Common myeloid progenitor, CD34-positive (primary cell): ENCODE measurements around the gene GPR26.

Experiments
- CTCF ChIA-PET: fragments of 350-600 bp; sonication (Branson Sonifier 250); formaldehyde crosslinking; loops from one replicate; lab custom pipeline; 2021; ENCODE audit warnings: antibody characterized with exemption; lab: Charles Lee
- POLR2A ChIA-PET: fragments of 350-600 bp; sonication (Branson Sonifier 250); formaldehyde crosslinking; loops from one replicate; lab custom pipeline; 2021; ENCODE audit warnings: antibody characterized with exemption; lab: Charles Lee
- DNase-seq, 3 donors: peaks; one replicate each; pipeline versions ENCODE4 v3.0.0 to v3.0.0-alpha.2; 2013
- H3K27ac ChIP-seq, 2 experiments: 1 replicate in 1 of 2; 2 replicates in 1 of 2; pipeline ENCODE4 v1.7.0; 2013; ENCODE audit warnings: inconsistent platforms in 2 of 2, low read length in 2 of 2, mild to moderate bottlenecking in 2 of 2, low read depth in 1 of 2, moderate library complexity in 1 of 2; ENCODE audit not compliant: severe bottlenecking in 2 of 2, insufficient read depth in 1 of 2, poor library complexity in 1 of 2
- H3K27me3 ChIP-seq, 5 experiments: replicated peaks in 2 of 5; 1 replicate in 3 of 5; 2 replicates in 2 of 5; pipeline versions ENCODE4 v1.6.1 to v1.7.0; 2013; ENCODE audit warnings: low read length in 4 of 5, mild to moderate bottlenecking in 2 of 5, moderate library complexity in 2 of 5, inconsistent platforms in 1 of 5; ENCODE audit not compliant: insufficient read depth in 5 of 5, control insufficient read depth in 4 of 5
- H3K36me3 ChIP-seq, 4 experiments: 1 replicate in 2 of 4; 2 replicates in 2 of 4; pipeline versions ENCODE4 v1.6.1 to v1.7.0; 2013; ENCODE audit warnings: low read length in 3 of 4, control low read depth in 1 of 4, mild to moderate bottlenecking in 1 of 4; ENCODE audit not compliant: control insufficient read depth in 4 of 4, insufficient read depth in 4 of 4
- H3K4me1 ChIP-seq, 4 experiments: 1 replicate in 3 of 4; 2 replicates in 1 of 4; pipeline versions ENCODE4 v1.6.1 to v1.7.1; 2013; ENCODE audit warnings: low read length in 3 of 4, mild to moderate bottlenecking in 3 of 4, control low read depth in 1 of 4, inconsistent platforms in 1 of 4, moderate library complexity in 1 of 4; ENCODE audit not compliant: control insufficient read depth in 4 of 4, insufficient read depth in 4 of 4; ENCODE audit errors: control extremely low read depth in 1 of 4
- H3K4me3 ChIP-seq, 7 experiments: 1 replicate in 4 of 7; 2 replicates in 3 of 7; pipeline versions ENCODE4 v1.5.1 to v1.7.0; 2013; ENCODE audit warnings: mild to moderate bottlenecking in 7 of 7, low read length in 6 of 7, moderate library complexity in 6 of 7, inconsistent platforms in 2 of 7, low read depth in 2 of 7, control low read depth in 1 of 7; ENCODE audit not compliant: insufficient read depth in 4 of 7, control insufficient read depth in 1 of 7; ENCODE audit errors: extremely low read depth in 1 of 7
- H3K9me3 ChIP-seq, 5 experiments: 1 replicate in 4 of 5; 2 replicates in 1 of 5; pipeline versions ENCODE4 v1.6.1 to v1.7.1; 2013; ENCODE audit warnings: low read length in 4 of 5, mild to moderate bottlenecking in 2 of 5, inconsistent platforms in 1 of 5, low read depth in 1 of 5, moderate library complexity in 1 of 5; ENCODE audit not compliant: control insufficient read depth in 4 of 5, insufficient read depth in 2 of 5; ENCODE audit errors: control extremely low read depth in 1 of 5
- WGBS: methylation state at CpG from one replicate; pipeline ENCODE4 v1.1.5; 2013; ENCODE audit not compliant: insufficient coverage; 5-methylcytosine and 5-hydroxymethylcytosine counted together

The GPR26 gene

DNA sequence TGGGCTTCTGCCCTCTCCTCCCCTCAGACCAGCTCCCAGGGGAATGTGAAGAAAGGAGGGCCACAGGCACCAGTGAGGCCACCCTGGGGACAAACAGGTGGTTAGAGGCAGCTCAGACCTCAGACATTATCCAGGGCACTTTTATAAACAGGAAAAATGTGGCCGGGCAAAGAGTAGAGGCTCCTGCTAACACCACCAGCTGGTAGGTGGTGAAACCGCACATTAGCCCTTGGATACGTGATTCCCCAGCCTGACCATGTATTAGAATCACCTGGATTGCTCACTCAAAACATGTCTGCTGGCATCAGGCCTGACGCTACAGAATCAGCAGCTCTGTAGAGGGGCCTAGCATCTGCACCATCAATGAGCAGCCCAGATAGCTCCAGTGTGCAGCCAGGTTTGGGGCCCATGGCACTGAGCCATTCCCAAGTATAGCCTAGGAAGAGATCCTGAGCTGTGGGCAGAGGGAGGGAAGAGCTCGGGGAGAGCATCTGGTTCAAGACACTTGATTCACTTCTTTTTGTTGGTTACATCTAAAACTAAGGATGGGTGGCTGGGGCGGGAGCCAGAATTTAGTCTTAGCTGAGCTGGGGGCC, 37.1 kb downstream of the GPR26 start:
- POLR2A ChIA-PET, result no interaction called here
- 80% methylated on average over 6 of the region's 6 CpGs for WGBS
- CTCF ChIA-PET, result no interaction called here

GRCh38 chr10:123704076-123704475, 37.9 kb downstream of the GPR26 start:
- ChIA-PET CTCF (no interaction called here), POLR2A (no interaction called here)
- Histone ChIP-seq H3K27me3 (peaks cover 0 to 10% (median 2%) of the 10 kb centered on the region in 5 experiments), H3K4me1 (no peaks in the 10 kb centered on the region), H3K9me3 (no peaks in the 10 kb centered on the region), H3K27ac (no peak overlapping the region), H3K4me3 (no peak overlapping the region), H3K36me3 (no peaks in the 10 kb centered on the region)
- WGBS, result 96% methylated on average over 6 of the region's 8 CpGs
- DNase-seq, result no peak

More for the DNA sequence above, 37.1 kb downstream of the GPR26 start:
- no peak overlapping the region for H3K4me3 ChIP-seq
- no peaks in the 10 kb centered on the region for H3K9me3 ChIP-seq
- H3K36me3 ChIP-seq, result no peaks in the 10 kb centered on the region
- peaks cover 0 to 10% (median 2%) of the 10 kb centered on the region in 5 experiments for H3K27me3 ChIP-seq
- no peak overlapping the region for H3K27ac ChIP-seq
- DNase-seq, result no peak
- H3K4me1 ChIP-seq, result no peaks in the 10 kb centered on the region

GRCh38 chr10:123704812-123705211, 38.7 kb downstream of the GPR26 start:
- peaks cover 0 to 11% (median 2%) of the 10 kb centered on the region in 5 experiments for H3K27me3 ChIP-seq
- no peaks in the 10 kb centered on the region for H3K9me3 ChIP-seq
- DNase-seq, result no peak
- WGBS, result 6% methylated on average over 5 of the region's 6 CpGs
- no peak overlapping the region for H3K27ac ChIP-seq
- no peaks in the 10 kb centered on the region for H3K36me3 ChIP-seq
- POLR2A ChIA-PET, result no interaction called here
- CTCF ChIA-PET, result no interaction called here
- H3K4me3 ChIP-seq, result no peak overlapping the region
- no peaks in the 10 kb centered on the region for H3K4me1 ChIP-seq

DNA sequence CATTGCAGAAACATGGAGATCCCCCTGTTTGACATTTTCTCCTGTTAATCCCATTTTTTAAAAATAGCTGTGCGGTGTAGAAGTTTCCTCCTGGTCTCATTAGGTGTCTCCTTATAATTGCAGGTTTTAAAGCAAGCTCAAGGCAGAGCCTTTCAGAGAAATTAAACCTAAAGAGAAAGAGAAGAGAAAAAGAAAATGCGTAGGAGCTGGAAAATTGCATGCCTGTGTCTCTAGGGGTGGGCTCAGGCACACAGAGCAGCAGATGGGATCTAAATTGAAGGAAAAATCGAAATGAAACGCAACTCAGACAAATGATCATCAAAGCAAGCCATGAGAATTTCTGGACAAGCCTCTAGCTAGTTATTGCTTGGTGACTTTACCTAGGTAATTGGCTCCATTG, 40.1 kb downstream of the GPR26 start:
- ChIA-PET POLR2A (no interaction called here), CTCF (no interaction called here)
- no peaks in the 10 kb centered on the region for H3K4me1 ChIP-seq
- WGBS, result 90% methylated on average over 2 of the region's 4 CpGs
- no peak for DNase-seq
- no peaks in the 10 kb centered on the region for H3K36me3 ChIP-seq
- peaks cover 0 to 13% (median 2%) of the 10 kb centered on the region in 5 experiments for H3K27me3 ChIP-seq
- H3K9me3 ChIP-seq, result no peaks in the 10 kb centered on the region
- no peak overlapping the region for H3K27ac ChIP-seq
- no peak overlapping the region for H3K4me3 ChIP-seq

- 78% methylated on average over 2 of the region's 2 CpGs for WGBS
- no peak for DNase-seq
Measured at GRCh38 chr10:123715546-123715945, 49.4 kb downstream of the GPR26 start.

GRCh38 chr10:123717336-123717735, 51.2 kb downstream of the GPR26 start:
- no peak for DNase-seq
- peaks cover 0 to 7% (median 0%) of the 10 kb centered on the region in 5 experiments for H3K9me3 ChIP-seq
- H3K4me3 ChIP-seq, result no peak overlapping the region
- no peaks in the 10 kb centered on the region for H3K4me1 ChIP-seq
- H3K36me3 ChIP-seq, result no peaks in the 10 kb centered on the region
- CTCF ChIA-PET, result interaction anchor here (1.7 kb wide), 1 partner anchor 9 kb away, joined by 3 read pairs; no protein-coding TSS in a partner anchor
- H3K27me3 ChIP-seq, result peaks cover 0 to 5% (median 0%) of the 10 kb centered on the region in 5 experiments
- WGBS, result no CpG with 5 or more reads among the region's 4 CpGs
- H3K27ac ChIP-seq, result no peak overlapping the region
- POLR2A ChIA-PET, result no interaction called here

More at GRCh38 chr10:123715546-123715945, 49.4 kb downstream of the GPR26 start:
- Histone ChIP-seq H3K27ac (no peak overlapping the region), H3K9me3 (peaks cover 0 to 7% (median 0%) of the 10 kb centered on the region in 5 experiments), H3K4me3 (no peak overlapping the region), H3K4me1 (no peaks in the 10 kb centered on the region), H3K36me3 (no peaks in the 10 kb centered on the region), H3K27me3 (peaks cover 0 to 5% (median 0%) of the 10 kb centered on the region in 5 experiments)
- ChIA-PET CTCF (interaction anchor here (1.3 kb wide), 1 partner anchor 36 kb away, joined by 3 read pairs; no protein-coding TSS in a partner anchor), POLR2A (no interaction called here)

DNA sequence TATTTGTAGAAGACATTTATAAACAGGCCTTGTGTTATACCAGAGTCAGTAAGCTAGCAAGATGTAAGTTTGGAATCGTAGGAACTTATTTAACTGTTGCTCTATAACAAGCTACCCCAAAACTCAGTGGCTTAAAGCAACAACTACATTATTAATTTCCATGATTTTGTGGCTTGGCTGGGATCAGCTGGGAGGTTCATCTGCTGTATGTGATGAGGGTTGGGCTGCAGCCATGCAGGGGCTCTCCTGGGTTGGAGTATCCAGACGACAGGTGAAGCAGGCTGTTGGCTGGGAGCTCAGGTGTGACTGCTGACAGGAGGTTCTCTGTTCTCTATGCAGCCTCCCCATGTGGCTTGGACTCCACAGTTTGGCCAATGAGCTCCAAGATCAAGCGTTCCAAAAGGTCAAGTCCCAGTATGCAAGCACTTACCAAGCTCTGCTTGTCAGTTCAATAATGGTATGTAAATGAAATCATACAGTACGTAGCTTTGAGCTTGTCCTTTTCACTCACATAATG, 52.4 kb downstream of the GPR26 start:
- no peaks in the 10 kb centered on the region for H3K4me1 ChIP-seq
- no peak for DNase-seq
- peaks cover 0 to 7% (median 0%) of the 10 kb centered on the region in 5 experiments for H3K9me3 ChIP-seq
- no peak overlapping the region for H3K4me3 ChIP-seq
- peaks cover 0 to 3% (median 0%) of the 10 kb centered on the region in 5 experiments for H3K27me3 ChIP-seq
- CTCF ChIA-PET, result no interaction called here
- POLR2A ChIA-PET, result no interaction called here
- H3K36me3 ChIP-seq, result no peaks in the 10 kb centered on the region
- 80% methylated on average over 1 of the region's 4 CpGs for WGBS
- no peak overlapping the region for H3K27ac ChIP-seq
